Mucosa of stomach (tissue), 1 donor: Measurements from ENCODE around the gene ZMYM2.

Experiments
- H3K27me3 ChIP-seq: one replicate; pipeline ENCODE4 v1.7.0; 2013; ENCODE audit warnings: mild to moderate bottlenecking, low read length; ENCODE audit not compliant: control insufficient read depth, insufficient read depth
- H3K36me3 ChIP-seq: one replicate; pipeline ENCODE4 v1.7.0; 2013; ENCODE audit warnings: low read length; ENCODE audit not compliant: control insufficient read depth, insufficient read depth
- H3K4me1 ChIP-seq: one replicate; pipeline ENCODE4 v1.7.0; 2013; ENCODE audit warnings: mild to moderate bottlenecking, low read length; ENCODE audit not compliant: control insufficient read depth, insufficient read depth
- H3K4me3 ChIP-seq: one replicate; pipeline ENCODE4 v1.7.0; 2013; ENCODE audit warnings: low read length
- H3K9ac ChIP-seq: one replicate; pipeline ENCODE4 v1.7.0; 2013; ENCODE audit warnings: mild to moderate bottlenecking, low read length, moderate library complexity
- H3K9me3 ChIP-seq: one replicate; pipeline ENCODE4 v1.7.0; 2013; ENCODE audit warnings: mild to moderate bottlenecking, low read length, moderate library complexity; ENCODE audit not compliant: control insufficient read depth
- donor health status: Pancreatic carcinoma.

ZMYM2 gene

DNA sequence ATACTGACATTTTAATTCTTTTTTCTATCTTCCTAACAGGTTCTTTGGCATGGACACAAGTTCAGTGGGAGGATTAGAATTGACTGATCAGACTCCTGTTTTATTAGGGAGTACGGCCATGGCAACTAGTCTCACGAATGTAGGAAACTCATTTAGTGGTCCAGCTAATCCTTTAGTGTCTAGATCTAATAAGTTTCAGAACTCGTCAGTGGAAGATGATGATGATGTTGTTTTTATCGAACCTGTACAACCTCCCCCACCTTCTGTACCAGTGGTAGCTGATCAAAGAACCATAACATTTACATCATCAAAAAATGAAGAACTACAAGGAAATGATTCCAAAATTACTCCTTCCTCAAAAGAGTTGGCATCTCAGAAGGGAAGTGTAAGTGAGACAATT, 34.5 kb downstream of the ZMYM2 start:
- Histone ChIP-seq H3K27me3 (no peaks in the 10 kb centered on the region), H3K9me3 (no peaks in the 10 kb centered on the region), H3K4me3 (no peak overlapping the region), H3K36me3 (no peaks in the 10 kb centered on the region), H3K4me1 (peaks cover 4% of the 10 kb centered on the region), H3K9ac (no peak overlapping the region)

GRCh38 chr13:19998960-19999359, 40.4 kb downstream of the ZMYM2 start:
- H3K4me3 ChIP-seq: no peak overlapping the region
- H3K9ac ChIP-seq: no peak overlapping the region
- no peaks in the 10 kb centered on the region for H3K9me3 ChIP-seq
- H3K27me3 ChIP-seq: no peaks in the 10 kb centered on the region
- H3K4me1 ChIP-seq: peaks cover 4% of the 10 kb centered on the region
- H3K36me3 ChIP-seq: no peaks in the 10 kb centered on the region

- Histone ChIP-seq H3K9me3 (no peaks in the 10 kb centered on the region), H3K9ac (no peak overlapping the region), H3K4me3 (no peak overlapping the region), H3K27me3 (no peaks in the 10 kb centered on the region), H3K36me3 (no peaks in the 10 kb centered on the region), H3K4me1 (peaks cover 4% of the 10 kb centered on the region)
These were observed 41.6 kb downstream of the ZMYM2 start for GRCh38 chr13:20000062-20000552.

DNA sequence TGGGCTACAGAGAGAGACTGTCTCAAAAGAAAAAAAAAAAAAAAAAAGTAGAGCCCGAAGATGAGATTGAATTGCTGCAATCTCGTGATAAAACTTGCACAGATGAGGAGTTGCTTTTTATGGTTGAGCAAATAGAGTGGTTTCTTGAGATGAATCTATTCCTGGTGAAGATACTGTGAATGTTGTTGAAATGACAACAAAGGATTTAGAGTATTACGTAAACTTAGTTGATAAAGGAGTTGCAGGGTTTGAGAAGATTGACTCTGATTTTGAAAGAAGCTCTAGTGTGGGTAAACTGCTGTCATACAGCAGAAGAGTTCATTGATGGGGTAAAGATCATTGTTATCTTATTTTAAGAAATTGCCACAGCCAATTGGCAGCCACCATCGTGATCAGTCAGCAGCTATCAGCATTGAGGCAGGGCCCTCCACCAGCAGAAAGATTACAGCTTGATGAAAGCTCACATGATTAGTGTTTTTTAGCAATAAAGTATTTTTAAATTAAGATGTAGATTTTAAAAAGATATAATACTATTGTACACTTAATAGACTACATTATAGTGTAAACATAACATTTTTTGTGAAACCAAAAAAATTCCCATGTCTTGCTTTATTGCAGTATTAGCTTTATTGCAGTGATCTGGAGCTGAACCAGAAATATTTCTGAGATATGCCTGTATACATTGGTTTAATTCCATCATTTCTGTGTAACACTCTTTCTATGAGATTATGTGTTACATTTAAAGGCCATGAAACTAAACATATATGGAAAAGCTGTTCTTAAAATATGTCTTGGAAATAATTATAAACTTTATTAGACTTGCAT, 43.1 kb downstream of the ZMYM2 start:
- Histone ChIP-seq H3K36me3 (no peaks in the 10 kb centered on the region), H3K27me3 (no peaks in the 10 kb centered on the region), H3K9me3 (no peaks in the 10 kb centered on the region), H3K9ac (no peak overlapping the region), H3K4me3 (no peak overlapping the region), H3K4me1 (peaks cover 4% of the 10 kb centered on the region)

- Histone ChIP-seq H3K36me3 (no peaks in the 10 kb centered on the region), H3K4me3 (no peak overlapping the region), H3K9ac (no peak overlapping the region), H3K9me3 (no peaks in the 10 kb centered on the region), H3K27me3 (no peaks in the 10 kb centered on the region), H3K4me1 (no peaks in the 10 kb centered on the region)
These were observed 44.3 kb downstream of the ZMYM2 start for GRCh38 chr13:20002787-20003186.

DNA sequence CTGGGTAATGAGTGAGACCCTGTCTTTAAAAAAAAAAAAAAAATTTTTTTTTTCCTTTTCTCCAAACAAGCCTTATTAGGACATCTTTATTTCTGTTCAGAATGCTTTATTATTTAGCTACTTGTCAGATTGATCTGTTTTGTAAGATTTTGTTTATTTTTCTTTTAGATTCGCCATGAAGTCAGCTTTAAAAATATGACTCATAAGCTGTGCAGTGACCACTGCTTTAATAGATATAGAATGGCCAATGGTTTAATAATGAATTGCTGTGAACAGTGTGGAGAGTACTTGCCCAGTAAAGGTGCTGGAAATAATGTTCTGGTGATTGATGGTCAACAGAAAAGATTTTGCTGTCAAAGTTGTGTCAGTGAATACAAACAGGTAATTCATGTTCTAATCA, 47.7 kb downstream of the ZMYM2 start:
- Histone ChIP-seq H3K27me3 (no peaks in the 10 kb centered on the region), H3K36me3 (no peaks in the 10 kb centered on the region), H3K9ac (no peak overlapping the region), H3K9me3 (no peaks in the 10 kb centered on the region), H3K4me1 (no peaks in the 10 kb centered on the region), H3K4me3 (no peak overlapping the region)

- Histone ChIP-seq H3K27me3 (no peaks in the 10 kb centered on the region), H3K4me1 (no peaks in the 10 kb centered on the region), H3K9ac (no peak overlapping the region), H3K4me3 (no peak overlapping the region), H3K36me3 (no peaks in the 10 kb centered on the region), H3K9me3 (no peaks in the 10 kb centered on the region)
These were observed 57.2 kb downstream of the ZMYM2 start for GRCh38 chr13:20015763-20016162.

DNA sequence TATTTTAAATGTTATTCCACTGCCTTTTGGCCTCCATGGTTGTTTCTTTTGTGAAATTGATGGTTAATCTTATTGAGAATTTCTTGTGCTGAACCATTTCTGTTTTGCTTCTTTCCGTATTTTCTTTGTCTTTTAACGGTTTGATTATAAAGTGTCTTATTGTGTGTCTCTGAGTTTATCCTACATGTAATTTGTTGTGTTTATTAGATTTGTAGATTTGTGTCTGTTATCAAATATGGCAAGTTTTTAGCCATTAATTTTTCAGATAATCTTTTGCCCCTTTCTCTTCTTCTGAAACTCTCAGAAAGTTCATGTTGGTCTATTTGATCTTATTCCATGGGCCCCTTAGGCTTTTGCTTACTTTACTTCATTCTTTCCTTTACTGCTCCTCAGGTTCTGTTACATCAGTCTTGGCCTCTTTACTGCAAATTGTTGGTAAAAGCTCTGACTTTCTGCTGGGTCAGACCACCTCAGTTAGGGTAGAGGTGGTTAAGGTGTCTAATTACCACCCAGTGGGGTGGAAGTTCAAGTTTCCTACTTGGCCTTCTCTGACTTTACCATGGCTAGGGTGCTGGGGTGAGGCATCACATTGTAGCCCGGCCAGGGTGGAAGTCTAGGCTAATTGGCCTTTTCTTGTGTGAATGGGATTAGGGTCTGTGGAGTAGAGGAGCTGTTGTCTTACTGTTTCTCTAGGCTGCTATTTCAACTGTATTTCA, 58.3 kb downstream of the ZMYM2 start:
- H3K27me3 ChIP-seq: no peaks in the 10 kb centered on the region
- no peaks in the 10 kb centered on the region for H3K4me1 ChIP-seq
- no peaks in the 10 kb centered on the region for H3K36me3 ChIP-seq
- no peaks in the 10 kb centered on the region for H3K9me3 ChIP-seq
- H3K9ac ChIP-seq: no peak overlapping the region
- no peak overlapping the region for H3K4me3 ChIP-seq

DNA sequence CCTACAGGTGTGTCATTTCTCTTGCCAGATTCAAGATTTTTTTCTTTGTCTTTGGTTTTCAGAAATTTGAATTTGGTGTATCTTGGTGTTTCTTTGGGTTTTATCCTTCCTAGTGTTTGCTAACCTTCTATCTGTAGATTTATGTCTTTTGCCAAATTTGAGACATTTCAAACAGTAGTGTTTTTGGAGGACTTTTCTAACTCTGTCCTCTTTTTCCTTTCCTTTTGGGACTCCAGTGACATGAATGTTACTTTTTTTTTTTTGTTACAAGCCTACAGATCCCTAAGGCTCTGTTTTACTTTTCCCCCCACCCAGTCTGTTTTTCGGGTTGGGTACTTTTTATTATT, 58.8 kb downstream of the ZMYM2 start:
- H3K9me3 ChIP-seq: no peaks in the 10 kb centered on the region
- no peak overlapping the region for H3K4me3 ChIP-seq
- no peaks in the 10 kb centered on the region for H3K4me1 ChIP-seq
- no peaks in the 10 kb centered on the region for H3K27me3 ChIP-seq
- H3K9ac ChIP-seq: no peak overlapping the region
- no peaks in the 10 kb centered on the region for H3K36me3 ChIP-seq

DNA sequence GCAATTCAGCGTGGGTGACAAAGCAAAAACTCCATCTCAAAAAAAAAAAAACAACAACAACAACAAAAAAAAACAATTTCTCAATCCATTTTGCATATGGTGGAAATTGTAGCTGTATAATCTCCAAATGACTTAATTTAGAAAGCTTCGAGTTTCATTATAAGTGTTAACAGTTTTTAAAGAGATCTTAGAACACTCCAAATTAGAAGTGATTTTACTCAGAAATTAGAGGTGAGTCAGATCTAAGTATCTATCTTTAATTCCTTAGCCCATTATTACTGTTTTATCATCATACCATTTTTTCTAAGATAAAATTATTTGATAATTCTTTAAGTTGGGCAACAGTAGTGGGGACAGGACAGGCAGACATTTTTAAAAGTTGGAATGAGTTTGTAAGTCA, 60.5 kb downstream of the ZMYM2 start:
- H3K4me3 ChIP-seq: no peak overlapping the region
- no peaks in the 10 kb centered on the region for H3K4me1 ChIP-seq
- no peaks in the 10 kb centered on the region for H3K36me3 ChIP-seq
- no peaks in the 10 kb centered on the region for H3K9me3 ChIP-seq
- no peak overlapping the region for H3K9ac ChIP-seq
- H3K27me3 ChIP-seq: no peaks in the 10 kb centered on the region

- Histone ChIP-seq H3K9ac (no peak overlapping the region), H3K4me1 (no peaks in the 10 kb centered on the region), H3K9me3 (no peaks in the 10 kb centered on the region), H3K36me3 (no peaks in the 10 kb centered on the region), H3K27me3 (no peaks in the 10 kb centered on the region), H3K4me3 (no peak overlapping the region)
These were observed 66.2 kb downstream of the ZMYM2 start for GRCh38 chr13:20024702-20025101.

DNA sequence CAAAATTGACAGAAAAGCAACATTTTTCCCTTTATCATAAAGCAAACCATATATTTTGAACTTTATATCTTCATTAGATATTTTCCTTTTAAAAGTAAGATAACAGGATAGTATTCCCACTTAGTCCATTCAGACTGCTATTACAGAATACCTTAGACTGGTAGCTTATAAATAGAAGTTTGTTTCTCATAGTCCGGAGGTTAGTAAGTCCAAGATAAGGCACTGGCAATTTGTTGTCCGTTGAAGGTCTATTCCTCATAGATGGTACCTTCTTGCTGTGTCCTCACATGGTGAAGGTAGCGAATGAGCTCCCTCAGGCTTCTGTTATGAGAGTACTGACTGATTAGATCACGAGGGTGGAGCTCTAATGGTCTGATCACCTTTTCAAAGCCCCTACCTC, 70.4 kb downstream of the ZMYM2 start:
- no peak overlapping the region for H3K4me3 ChIP-seq
- no peaks in the 10 kb centered on the region for H3K36me3 ChIP-seq
- no peak overlapping the region for H3K9ac ChIP-seq
- no peaks in the 10 kb centered on the region for H3K4me1 ChIP-seq
- no peaks in the 10 kb centered on the region for H3K9me3 ChIP-seq
- no peaks in the 10 kb centered on the region for H3K27me3 ChIP-seq
